ENCODE measurements around the gene RELN. TPM values are rescaled to one million over a fixed set of nuclear protein-coding genes. Genes with fewer than 3 reads are reported as not detected.

Gene RELN
- total RNA-seq, 6 donors from 2014 or later: 1.1 to 3.6 (median 2.6) TPM; not detected in 1

DNA sequence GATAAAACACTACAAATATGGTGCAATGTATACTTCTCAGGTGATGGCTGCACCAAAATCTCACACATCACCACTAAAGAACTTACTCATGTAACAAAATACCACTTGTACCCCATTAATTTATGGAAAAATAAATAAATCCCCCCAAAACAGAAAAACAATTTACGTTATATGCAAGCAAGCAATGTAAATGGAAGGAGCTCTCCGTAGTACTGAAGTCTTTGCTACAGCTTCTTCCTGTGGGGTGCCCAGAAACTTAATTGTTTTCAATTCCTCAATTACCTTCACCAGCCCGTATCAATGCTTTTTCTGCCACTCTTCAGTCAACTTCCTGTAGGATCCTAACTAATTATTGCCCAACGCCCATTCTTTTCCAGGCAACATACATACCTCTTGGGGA lies 138.1 kb downstream of the RELN start:
- Histone ChIP-seq H3K4me1 (no peaks in the 10 kb centered on the region), H3K9me3 (peaks cover 0 to 4% (median 0%) of the 10 kb centered on the region in 4 donors), H3K4me3 (no peak overlapping the region), H3K27ac (no peak overlapping the region), H3K27me3 (no peaks in the 10 kb centered on the region), H3K36me3 (no peaks in the 10 kb centered on the region)
- ATAC-seq (ENCODE audit: low FRiP score in 2 of 2) (no peak), DNase-seq (no peak)
- TF ChIP-seq, protein P1, sequence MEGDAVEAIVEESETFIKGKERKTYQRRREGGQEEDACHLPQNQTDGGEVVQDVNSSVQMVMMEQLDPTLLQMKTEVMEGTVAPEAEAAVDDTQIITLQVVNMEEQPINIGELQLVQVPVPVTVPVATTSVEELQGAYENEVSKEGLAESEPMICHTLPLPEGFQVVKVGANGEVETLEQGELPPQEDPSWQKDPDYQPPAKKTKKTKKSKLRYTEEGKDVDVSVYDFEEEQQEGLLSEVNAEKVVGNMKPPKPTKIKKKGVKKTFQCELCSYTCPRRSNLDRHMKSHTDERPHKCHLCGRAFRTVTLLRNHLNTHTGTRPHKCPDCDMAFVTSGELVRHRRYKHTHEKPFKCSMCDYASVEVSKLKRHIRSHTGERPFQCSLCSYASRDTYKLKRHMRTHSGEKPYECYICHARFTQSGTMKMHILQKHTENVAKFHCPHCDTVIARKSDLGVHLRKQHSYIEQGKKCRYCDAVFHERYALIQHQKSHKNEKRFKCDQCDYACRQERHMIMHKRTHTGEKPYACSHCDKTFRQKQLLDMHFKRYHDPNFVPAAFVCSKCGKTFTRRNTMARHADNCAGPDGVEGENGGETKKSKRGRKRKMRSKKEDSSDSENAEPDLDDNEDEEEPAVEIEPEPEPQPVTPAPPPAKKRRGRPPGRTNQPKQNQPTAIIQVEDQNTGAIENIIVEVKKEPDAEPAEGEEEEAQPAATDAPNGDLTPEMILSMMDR (IDR thresholded peaks at IDR 0.05): no peak
- TF ChIP-seq POLR2A (IDR thresholded peaks at IDR 0.05) (no peak), POLR2AphosphoS5 (IDR thresholded peaks at IDR 0.05) (no peak), EP300 (IDR thresholded peaks at IDR 0.05) (no peak)
- WGBS, 2 donors: 51 to 57% methylated on average over 4 of the region's 4 CpGs

DNA sequence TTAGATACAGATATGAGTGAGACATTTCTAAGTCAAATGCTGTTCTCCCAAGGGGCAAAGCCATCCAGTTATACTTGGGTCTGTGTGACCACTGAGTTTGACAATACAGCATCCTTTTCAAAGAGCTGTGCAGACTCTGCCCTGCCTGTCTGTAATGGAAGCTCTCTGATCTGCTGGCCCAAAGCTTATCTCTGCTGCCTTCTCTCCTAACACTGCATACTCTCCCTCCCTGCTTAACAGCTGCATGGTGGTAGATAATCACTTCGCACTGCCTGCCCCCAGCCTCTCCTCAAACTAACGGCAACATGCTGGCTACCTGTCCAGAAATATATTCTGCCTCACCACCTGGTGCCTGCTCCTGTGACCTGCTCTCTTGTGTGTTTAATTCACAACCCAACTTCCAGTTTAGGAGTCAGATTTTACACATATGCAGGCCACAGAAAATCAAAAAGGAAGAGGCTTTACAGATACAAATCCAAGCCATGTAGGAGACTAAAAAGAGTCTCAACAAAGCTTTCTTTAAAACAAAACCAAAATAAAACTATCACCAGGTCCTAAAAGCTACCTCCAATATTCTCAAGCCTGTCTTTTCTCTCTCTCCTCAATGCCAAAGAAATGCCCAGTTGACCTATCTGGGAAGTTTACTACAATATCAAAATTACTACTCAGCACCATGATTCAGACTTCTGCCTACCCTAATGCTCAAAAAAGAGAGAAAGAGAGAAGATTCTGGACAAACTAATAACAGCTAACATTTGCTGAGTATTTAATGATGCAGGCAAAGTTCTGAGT lies 145.6 kb downstream of the RELN start:
- Histone ChIP-seq H3K27me3 (no peaks in the 10 kb centered on the region), H3K4me3 (no peak overlapping the region), H3K4me1 (no peaks in the 10 kb centered on the region), H3K9me3 (no peaks in the 10 kb centered on the region), H3K27ac (no peak overlapping the region), H3K36me3 (no peaks in the 10 kb centered on the region)
- WGBS, 2 donors: 45 to 68% methylated on average over 2 of the region's 2 CpGs
- ATAC-seq (ENCODE audit: low FRiP score in 2 of 2): no peak
- no peak for DNase-seq
- TF ChIP-seq POLR2A (IDR thresholded peaks at IDR 0.05) (no peak), POLR2AphosphoS5 (IDR thresholded peaks at IDR 0.05) (no peak), EP300 (IDR thresholded peaks at IDR 0.05) (no peak)
- TF ChIP-seq, protein P1 (IDR thresholded peaks at IDR 0.05): no peak

- Histone ChIP-seq H3K27me3 (no peaks in the 10 kb centered on the region), H3K4me1 (no peaks in the 10 kb centered on the region), H3K36me3 (no peaks in the 10 kb centered on the region), H3K9me3 (no peaks in the 10 kb centered on the region), H3K4me3 (no peak overlapping the region), H3K27ac (no peak overlapping the region)
- WGBS, 2 donors: 67 to 74% methylated on average over 3 of the region's 3 CpGs
- no peak for ATAC-seq (ENCODE audit: low FRiP score in 2 of 2)
- TF ChIP-seq EP300 (IDR thresholded peaks at IDR 0.05) (no peak), POLR2AphosphoS5 (IDR thresholded peaks at IDR 0.05) (no peak), POLR2A (IDR thresholded peaks at IDR 0.05) (no peak)
- TF ChIP-seq, protein P1 (IDR thresholded peaks at IDR 0.05): no peak
- DNase-seq: no peak
Observed at GRCh38 chr7:103833401-103833800, 156.1 kb downstream of the RELN start.

- 86 to 90% methylated on average over 2 of the region's 2 CpGs for WGBS, 2 donors
- no peak for ATAC-seq (ENCODE audit: low FRiP score in 2 of 2)
- TF ChIP-seq EP300 (IDR thresholded peaks at IDR 0.05) (no peak), POLR2AphosphoS5 (IDR thresholded peaks at IDR 0.05) (no peak)
- TF ChIP-seq, protein P1 (IDR thresholded peaks at IDR 0.05): no peak
- Histone ChIP-seq H3K27ac (no peak overlapping the region), H3K36me3 (no peaks in the 10 kb centered on the region), H3K4me1 (no peaks in the 10 kb centered on the region), H3K27me3 (no peaks in the 10 kb centered on the region), H3K4me3 (no peak overlapping the region), H3K9me3 (no peaks in the 10 kb centered on the region)
- no peak for DNase-seq
Observed at GRCh38 chr7:103832438-103832837, 157.0 kb downstream of the RELN start.

GRCh38 chr7:103824251-103824650 lies 165.2 kb downstream of the RELN start:
- DNase-seq (no peak), ATAC-seq (ENCODE audit: low FRiP score in 2 of 2) (no peak)
- no peaks in the 10 kb centered on the region for H3K36me3 ChIP-seq
- no peaks in the 10 kb centered on the region for H3K27me3 ChIP-seq
- TF ChIP-seq, protein P1 (IDR thresholded peaks at IDR 0.05): no peak
- TF ChIP-seq POLR2A (IDR thresholded peaks at IDR 0.05) (no peak), EP300 (IDR thresholded peaks at IDR 0.05) (no peak), POLR2AphosphoS5 (IDR thresholded peaks at IDR 0.05) (no peak)
- H3K9me3 ChIP-seq: no peaks in the 10 kb centered on the region
- H3K4me1 ChIP-seq: no peaks in the 10 kb centered on the region
- no peak overlapping the region for H3K4me3 ChIP-seq
- no peak overlapping the region for H3K27ac ChIP-seq
